ENCODE data around the gene SSX3.
"Not testable (repeated sequence)": the region's sequence is repeated elsewhere in the genome, so short reads cannot be mapped to it uniquely, and the experiment has no call there.

The SSX3 gene

GRCh38 chrX:48356315-48357094, at the start of gene SSX3:
Gene SSX3 (minus strand): TSS chrX:48356703. CDS start chrX:48355249, 1,454 bp downstream.
- DNase-seq (ENCODE audit: low spot score): not testable (repeated sequence)

- not testable (repeated sequence) for DNase-seq (ENCODE audit: low spot score)
Observed at GRCh38 chrX:48397825-48398224, 41.3 kb upstream of the SSX3 start.

- not testable (repeated sequence) for DNase-seq (ENCODE audit: low spot score)
Observed at GRCh38 chrX:48396931-48397330, 40.4 kb upstream of the SSX3 start.

GRCh38 chrX:48383239-48383638, 26.7 kb upstream of the SSX3 start, which contains the start of gene SSX4:
Gene SSX4 (plus strand): TSS chrX:48383539. CDS start chrX:48384054, 515 bp downstream.
- DNase-seq (ENCODE audit: low spot score): not testable (repeated sequence)

GRCh38 chrX:48370408-48370807, 13.9 kb upstream of the SSX3 start:
- not testable (repeated sequence) for DNase-seq (ENCODE audit: low spot score)

- not testable (repeated sequence) for DNase-seq (ENCODE audit: low spot score)
Observed at GRCh38 chrX:48367717-48368408, 11.4 kb upstream of the SSX3 start.

- not testable (repeated sequence) for DNase-seq (ENCODE audit: low spot score)
Observed at GRCh38 chrX:48359281-48359680, 2.8 kb upstream of the SSX3 start.

GRCh38 chrX:48357681-48358080, 1.2 kb upstream of the SSX3 start:
- no peak for DNase-seq (ENCODE audit: low spot score)

- DNase-seq (ENCODE audit: low spot score): not testable (repeated sequence)
Observed at GRCh38 chrX:48346059-48346458, 10.4 kb downstream of the SSX3 start.

- not testable (repeated sequence) for DNase-seq (ENCODE audit: low spot score)
Observed at GRCh38 chrX:48313996-48314395, 42.5 kb downstream of the SSX3 start.

GRCh38 chrX:48306175-48306574, 50.3 kb downstream of the SSX3 start:
- no peak for DNase-seq (ENCODE audit: low spot score)
